GM21825 (cell line): Measurements from ENCODE around the gene SUCLG1.

Experiments
- ATAC-seq: cut with Tn5 transposase; IDR thresholded peaks from one replicate; pipeline ENCODE4 v1.9.1; 2021; ENCODE audit warnings: mild to moderate bottlenecking, moderate library complexity; ENCODE audit not compliant: unreplicated experiment

SUCLG1 gene

GRCh38 chr2:84467389-84467788 is 8.3 kb upstream of the SUCLG1 start:
- ATAC-seq = no peak

DNA sequence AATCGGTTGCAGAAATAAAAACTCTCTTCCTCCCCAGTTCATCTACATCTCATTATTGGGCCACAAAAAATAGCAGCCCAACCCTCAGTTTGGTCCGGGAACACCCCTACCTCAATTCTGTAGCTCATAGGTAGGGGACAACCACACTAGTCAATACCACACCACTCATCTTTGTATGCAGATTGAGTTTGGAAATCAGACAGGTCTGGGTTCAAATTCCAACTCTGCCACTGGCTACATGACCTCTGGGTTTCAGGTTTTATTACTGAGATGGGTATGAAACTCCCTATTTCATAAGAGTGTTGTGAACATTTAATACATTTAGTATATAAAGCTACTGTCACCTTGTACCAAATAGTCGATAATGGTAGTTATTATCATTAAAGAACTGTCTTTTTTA is 2.2 kb upstream of the SUCLG1 start:
- ATAC-seq = no peak

- no peak for ATAC-seq
Observed at GRCh38 chr2:84460670-84461069, 1.6 kb upstream of the SUCLG1 start.

DNA sequence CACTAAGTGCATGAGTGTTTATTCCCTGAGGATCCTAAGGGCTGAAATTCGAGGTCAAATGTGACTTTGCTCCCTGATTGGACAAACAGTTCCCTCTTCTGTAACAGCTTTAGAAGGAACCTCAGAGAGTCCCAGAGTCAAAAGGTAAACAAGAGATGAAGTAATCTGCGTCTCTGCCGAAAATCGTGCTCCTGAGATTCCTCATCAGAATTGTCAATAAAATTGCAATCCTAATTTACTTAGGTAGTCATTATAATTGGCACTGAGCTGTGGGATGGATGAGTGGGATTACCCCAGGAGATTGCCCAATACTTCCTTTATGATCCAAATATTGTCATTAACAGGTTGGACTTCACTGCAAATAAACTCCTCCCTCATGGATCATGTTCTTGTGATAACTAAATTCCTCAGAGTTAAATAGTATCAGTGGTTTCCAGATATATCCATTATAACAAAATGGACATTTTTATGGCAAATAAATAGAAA is 907 bp upstream of the SUCLG1 start:
- no peak for ATAC-seq

- ATAC-seq = peak; percentile 23
Observed at GRCh38 chr2:84458551-84459017, 496 bp downstream of the SUCLG1 start.

DNA sequence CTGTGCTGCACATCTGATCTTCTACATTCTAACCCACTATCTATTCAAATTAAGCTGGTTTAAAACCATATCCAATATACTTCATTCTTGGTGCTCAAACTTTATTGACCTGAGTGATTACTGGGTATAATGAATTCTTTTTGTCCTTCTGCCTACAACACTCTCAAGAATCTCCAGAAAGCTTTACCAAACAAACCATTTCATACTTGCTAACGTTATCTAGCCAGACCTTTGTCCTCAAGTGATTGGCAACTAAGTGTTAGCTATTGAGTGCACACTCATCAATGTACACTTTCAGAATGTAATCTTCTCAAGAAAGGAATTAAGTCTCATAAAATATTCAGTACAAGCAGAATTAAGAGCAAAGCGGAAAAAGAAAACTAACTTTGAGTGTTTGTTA is 1.4 kb downstream of the SUCLG1 start:
- ATAC-seq = no peak

- ATAC-seq = no peak
Observed at GRCh38 chr2:84456156-84456555, 2.9 kb downstream of the SUCLG1 start.

DNA sequence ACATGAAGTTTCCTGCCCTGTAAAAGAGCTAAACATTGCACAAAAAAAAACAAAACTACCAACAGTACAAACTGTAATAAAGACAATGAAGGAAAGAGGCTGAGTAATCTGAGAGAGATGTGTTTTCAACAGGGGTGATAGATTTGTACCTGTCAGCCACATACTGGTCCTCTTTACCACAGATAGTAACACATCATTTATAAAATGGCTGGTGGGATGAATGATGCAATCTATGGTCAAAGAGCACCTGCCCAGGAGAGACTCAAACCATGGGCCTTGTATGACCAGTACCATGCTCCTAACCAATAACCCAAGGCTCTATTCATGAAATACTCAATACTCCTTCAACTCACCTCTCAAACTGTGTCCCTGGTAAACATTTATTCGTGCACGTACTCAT is 4.5 kb downstream of the SUCLG1 start:
- ATAC-seq = no peak

DNA sequence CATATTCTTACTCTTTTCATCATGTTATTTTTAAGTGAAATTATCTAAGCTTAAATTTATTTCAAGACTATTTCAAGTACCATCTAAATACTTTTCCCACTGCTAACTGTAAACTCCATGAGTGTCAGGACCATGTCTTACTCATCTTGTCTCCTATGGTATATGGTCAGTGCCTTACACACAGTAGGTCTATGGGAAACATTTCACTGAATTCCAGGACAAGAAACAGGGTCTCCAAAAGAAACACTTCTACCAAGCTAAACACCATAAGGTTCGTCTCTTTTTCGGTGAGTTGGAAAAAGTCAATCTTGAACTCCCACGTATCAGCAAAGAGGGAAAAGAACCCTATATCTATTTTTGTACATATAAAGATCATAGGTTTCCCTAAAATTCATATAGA is 6.5 kb downstream of the SUCLG1 start:
- no peak for ATAC-seq

DNA sequence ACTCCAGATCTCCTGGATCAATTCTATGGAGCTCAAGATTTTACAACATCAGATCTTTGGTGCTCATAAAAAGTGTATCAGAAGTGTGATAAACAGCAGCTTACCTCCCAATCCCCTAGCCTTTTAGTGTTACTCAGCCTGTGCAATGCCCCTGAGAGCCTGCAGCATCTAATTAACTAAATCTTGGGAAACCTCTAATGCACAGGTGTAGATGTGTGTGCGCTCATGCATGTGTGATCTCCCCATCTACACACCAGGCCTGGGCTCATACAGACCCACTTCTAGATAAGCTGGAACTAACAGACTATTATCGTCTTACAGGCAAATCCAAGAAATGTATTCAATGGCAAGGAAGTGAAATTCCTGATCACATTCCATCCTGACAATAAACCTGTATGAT is 7.5 kb downstream of the SUCLG1 start:
- no peak for ATAC-seq

GRCh38 chr2:84450288-84451227 is 8.5 kb downstream of the SUCLG1 start:
- no peak for ATAC-seq

GRCh38 chr2:84449711-84450110 is 9.4 kb downstream of the SUCLG1 start:
- ATAC-seq = no peak

GRCh38 chr2:84449055-84449454 is 10.0 kb downstream of the SUCLG1 start:
- no peak for ATAC-seq

- no peak for ATAC-seq
Observed at GRCh38 chr2:84443477-84443876, 15.6 kb downstream of the SUCLG1 start.

- no peak for ATAC-seq
Observed at GRCh38 chr2:84442888-84443287, 16.2 kb downstream of the SUCLG1 start.

DNA sequence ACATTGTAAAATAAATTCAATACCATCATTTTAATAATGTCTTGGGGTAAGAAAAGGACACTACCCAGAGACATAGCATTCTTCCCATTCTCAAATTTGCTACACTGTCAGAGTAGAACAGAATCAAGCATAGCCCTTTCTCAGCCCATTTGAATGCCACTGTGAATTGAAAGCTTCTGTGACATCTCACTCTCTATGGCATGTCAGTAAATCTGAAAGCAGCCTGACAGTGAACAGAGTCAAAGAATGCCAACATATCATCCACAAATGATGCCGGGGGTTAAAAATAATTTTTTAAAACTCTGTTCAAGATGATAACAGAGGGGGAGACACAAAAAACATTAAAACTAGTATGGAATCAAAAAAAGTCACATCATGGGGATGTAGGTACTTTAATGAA is 17.6 kb downstream of the SUCLG1 start:
- no peak for ATAC-seq

GRCh38 chr2:84441036-84441435 is 18.0 kb downstream of the SUCLG1 start:
- no peak for ATAC-seq

DNA sequence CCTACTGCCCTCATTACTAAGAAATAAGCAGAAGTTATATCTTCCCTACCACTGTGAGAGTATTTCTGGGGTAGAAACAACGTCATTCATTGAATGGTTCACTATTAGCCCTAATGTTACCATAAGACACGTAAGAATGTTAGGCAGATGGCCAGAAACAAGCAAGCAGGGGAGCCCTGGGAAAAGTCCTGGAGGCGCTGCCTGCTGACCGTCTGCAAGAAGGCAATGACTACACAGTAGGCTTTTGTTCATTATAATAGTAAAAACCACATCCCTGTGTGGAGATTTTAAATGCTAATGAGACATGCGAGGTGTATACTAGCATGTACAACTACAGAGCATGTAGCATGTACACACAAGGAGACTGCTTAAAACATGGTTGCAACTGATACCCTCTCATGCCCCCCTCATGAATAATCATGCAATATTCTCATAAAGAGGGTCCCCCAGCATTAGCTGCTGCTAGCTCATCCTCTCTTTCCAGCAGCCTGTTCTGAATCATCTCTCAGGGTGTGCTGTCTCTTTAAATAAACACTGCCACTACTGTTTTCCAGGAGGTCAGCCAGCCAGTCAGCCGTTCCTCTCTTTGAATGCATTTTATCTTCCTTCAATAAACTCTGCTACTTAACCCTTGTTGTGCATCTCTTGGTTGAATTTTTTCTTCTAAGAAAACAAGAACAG is 23.6 kb downstream of the SUCLG1 start:
- no peak for ATAC-seq

DNA sequence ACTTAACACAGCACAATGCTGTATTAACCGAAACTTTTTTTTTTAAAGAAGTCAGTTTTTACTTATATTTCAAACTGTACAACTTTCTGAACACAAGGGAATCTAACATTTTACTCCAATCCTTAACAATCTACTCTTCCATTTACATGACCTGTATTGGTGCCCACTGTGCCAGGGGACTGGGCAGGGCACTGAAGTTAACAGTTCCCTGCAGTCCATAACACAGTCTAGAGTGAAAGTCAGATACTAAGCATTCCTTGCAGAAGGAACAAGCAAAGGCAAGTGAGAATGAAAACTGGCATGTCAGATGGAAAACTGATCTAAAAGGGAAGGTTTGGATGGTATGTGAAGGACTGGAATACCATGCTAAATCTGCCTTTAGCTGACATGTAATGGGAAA is 29.8 kb downstream of the SUCLG1 start:
- no peak for ATAC-seq

- ATAC-seq = no peak
Observed at GRCh38 chr2:84427235-84428138, 31.6 kb downstream of the SUCLG1 start.

GRCh38 chr2:84425310-84425709 is 33.8 kb downstream of the SUCLG1 start:
- no peak for ATAC-seq
